Measurements from ENCODE around the gene LEMD1.
A peak's percentile ranks its signal among the peaks of the same experiment; 100 is the strongest.
"Not testable (repeated sequence)": the region's sequence is repeated elsewhere in the genome, so short reads cannot be mapped to it uniquely, and the experiment has no call there.

LEMD1 gene

GRCh38 chr1:205375835-205376545 lies 45.9 kb downstream of the LEMD1 start:
- no peak for DNase-seq

GRCh38 chr1:205374210-205375078 lies 47.4 kb downstream of the LEMD1 start:
- DNase-seq, result no peak

GRCh38 chr1:205373798-205374175 lies 48.1 kb downstream of the LEMD1 start:
- DNase-seq, result no peak

GRCh38 chr1:205373022-205373797 lies 48.6 kb downstream of the LEMD1 start:
- DNase-seq, result no peak

GRCh38 chr1:205371871-205372660 lies 49.8 kb downstream of the LEMD1 start:
- DNase-seq, result no peak

GRCh38 chr1:205370780-205371179 lies 51.1 kb downstream of the LEMD1 start:
- DNase-seq, result peak; percentile 14

- DNase-seq, result no peak
These were observed 52.1 kb downstream of the LEMD1 start for GRCh38 chr1:205369701-205370123.

GRCh38 chr1:205368478-205368877 lies 53.4 kb downstream of the LEMD1 start:
- no peak for DNase-seq

- no peak for DNase-seq
These were observed 55.9 kb downstream of the LEMD1 start for GRCh38 chr1:205365945-205366463.

GRCh38 chr1:205365086-205365485 lies 56.8 kb downstream of the LEMD1 start:
- DNase-seq, result not testable (repeated sequence)

- no peak for DNase-seq
These were observed 61.0 kb downstream of the LEMD1 start for GRCh38 chr1:205360891-205361290.

- DNase-seq, result no peak
These were observed 61.9 kb downstream of the LEMD1 start for GRCh38 chr1:205359771-205360565.

GRCh38 chr1:205358579-205358978 lies 63.3 kb downstream of the LEMD1 start:
- no peak for DNase-seq

- DNase-seq, result no peak
These were observed 64.3 kb downstream of the LEMD1 start for GRCh38 chr1:205357567-205357966.

GRCh38 chr1:205356440-205357139 lies 65.3 kb downstream of the LEMD1 start, which contains the start of gene KLHDC8A:
KLHDC8A (minus strand) TSS chr1:205356922; CDS start chr1:205343604, 13,318 bp downstream.
- DNase-seq, result no peak

GRCh38 chr1:205355075-205355453 lies 66.8 kb downstream of the LEMD1 start:
- DNase-seq, result no peak

- peak; percentile 57 for DNase-seq
These were observed 67.4 kb downstream of the LEMD1 start for GRCh38 chr1:205354259-205355074.

GRCh38 chr1:205353612-205354011 lies 68.2 kb downstream of the LEMD1 start:
- no peak for DNase-seq

- DNase-seq, result no peak
These were observed 68.7 kb downstream of the LEMD1 start for GRCh38 chr1:205353191-205353590.
